ENCODE data around the gene ZC3H4.

The ZC3H4 gene

GRCh38 chr19:47022541-47023447 is 90.8 kb downstream of the ZC3H4 start:
- H3K27me3 ChIP-seq (ENCODE audit: control insufficient read depth, insufficient read depth, low read length) = peaks cover 57% of the 10 kb centered on the region
- H3K36me3 ChIP-seq (ENCODE audit: insufficient read depth, low read length) = no peaks in the 10 kb centered on the region
- peaks cover 16% of the 10 kb centered on the region for H3K4me1 ChIP-seq (ENCODE audit: control insufficient read depth, insufficient read depth, low read length)

GRCh38 chr19:47022140-47022536 is 91.4 kb downstream of the ZC3H4 start:
- Histone ChIP-seq H3K27me3 (ENCODE audit: control insufficient read depth, insufficient read depth, low read length) (peaks cover 53% of the 10 kb centered on the region), H3K36me3 (ENCODE audit: insufficient read depth, low read length) (no peaks in the 10 kb centered on the region), H3K4me2 (ENCODE audit: low read length) (no peak overlapping the region), H3K4me1 (ENCODE audit: control insufficient read depth, insufficient read depth, low read length) (peaks cover 16% of the 10 kb centered on the region), H3K9ac (ENCODE audit: low read depth, low read length) (no peak overlapping the region), H3K9me3 (replicated peaks; ENCODE audit: low read length) (no peaks in the 10 kb centered on the region), H3K4me3 (ENCODE audit: low read length) (no peak overlapping the region)

More at GRCh38 chr19:47022541-47023447, 90.8 kb downstream of the ZC3H4 start:
- Histone ChIP-seq H3K4me2 (ENCODE audit: low read length) (no peak overlapping the region), H3K9ac (ENCODE audit: low read depth, low read length) (no peak overlapping the region), H3K4me3 (ENCODE audit: low read length) (no peak overlapping the region), H3K9me3 (replicated peaks; ENCODE audit: low read length) (no peaks in the 10 kb centered on the region)

- H3K9ac ChIP-seq (ENCODE audit: low read depth, low read length) = no peak overlapping the region
- H3K4me1 ChIP-seq (ENCODE audit: control insufficient read depth, insufficient read depth, low read length) = peaks cover 16% of the 10 kb centered on the region
- no peaks in the 10 kb centered on the region for H3K36me3 ChIP-seq (ENCODE audit: insufficient read depth, low read length)
- H3K27me3 ChIP-seq (ENCODE audit: control insufficient read depth, insufficient read depth, low read length) = peaks cover 48% of the 10 kb centered on the region
- no peaks in the 10 kb centered on the region for H3K9me3 ChIP-seq (replicated peaks; ENCODE audit: low read length)
- peak overlapping the region; percentile 60 for H3K4me3 ChIP-seq (ENCODE audit: low read length)
- peak overlapping the region; percentile 86 for H3K4me2 ChIP-seq (ENCODE audit: low read length)
Measured at GRCh38 chr19:47021536-47022139, 91.9 kb downstream of the ZC3H4 start.

- peaks cover 48% of the 10 kb centered on the region for H3K27me3 ChIP-seq (ENCODE audit: control insufficient read depth, insufficient read depth, low read length)
Measured at GRCh38 chr19:47020992-47021496, 92.5 kb downstream of the ZC3H4 start.

GRCh38 chr19:47020132-47020805 is 93.3 kb downstream of the ZC3H4 start:
- no peaks in the 10 kb centered on the region for H3K9me3 ChIP-seq (replicated peaks; ENCODE audit: low read length)
- peak overlapping the region; percentile 60 for H3K4me3 ChIP-seq (ENCODE audit: low read length)
- H3K27me3 ChIP-seq (ENCODE audit: control insufficient read depth, insufficient read depth, low read length) = peaks cover 48% of the 10 kb centered on the region
- H3K4me2 ChIP-seq (ENCODE audit: low read length) = peak overlapping the region; percentile 86
- H3K9ac ChIP-seq (ENCODE audit: low read depth, low read length) = no peak overlapping the region
- H3K4me1 ChIP-seq (ENCODE audit: control insufficient read depth, insufficient read depth, low read length) = peaks cover 16% of the 10 kb centered on the region
- H3K36me3 ChIP-seq (ENCODE audit: insufficient read depth, low read length) = no peaks in the 10 kb centered on the region

More at GRCh38 chr19:47020992-47021496, 92.5 kb downstream of the ZC3H4 start:
- H3K4me3 ChIP-seq (ENCODE audit: low read length) = peak overlapping the region; percentile 60
- H3K9ac ChIP-seq (ENCODE audit: low read depth, low read length) = no peak overlapping the region
- peaks cover 16% of the 10 kb centered on the region for H3K4me1 ChIP-seq (ENCODE audit: control insufficient read depth, insufficient read depth, low read length)
- H3K36me3 ChIP-seq (ENCODE audit: insufficient read depth, low read length) = no peaks in the 10 kb centered on the region
- peak overlapping the region; percentile 86 for H3K4me2 ChIP-seq (ENCODE audit: low read length)
- no peaks in the 10 kb centered on the region for H3K9me3 ChIP-seq (replicated peaks; ENCODE audit: low read length)

- Histone ChIP-seq H3K36me3 (ENCODE audit: insufficient read depth, low read length) (no peaks in the 10 kb centered on the region), H3K9ac (ENCODE audit: low read depth, low read length) (no peak within 1 kb of the TSS), H3K27me3 (ENCODE audit: control insufficient read depth, insufficient read depth, low read length) (peaks cover 47% of the 10 kb centered on the region), H3K4me1 (ENCODE audit: control insufficient read depth, insufficient read depth, low read length) (peaks cover 16% of the 10 kb centered on the region), H3K4me3 (ENCODE audit: low read length) (peak within 1 kb of the TSS; percentile 60), H3K4me2 (ENCODE audit: low read length) (peak within 1 kb of the TSS; percentile 86), H3K9me3 (replicated peaks; ENCODE audit: low read length) (no peaks in the 10 kb centered on the region)
Measured at GRCh38 chr19:47019431-47020041, 94.0 kb downstream of the ZC3H4 start, which contains the start of gene NPAS1. TSS of gene NPAS1 (plus strand) at chr19:47019837. CDS start at chr19:47021048, 1,211 bp downstream.

GRCh38 chr19:47018923-47019322 is 94.7 kb downstream of the ZC3H4 start:
- Histone ChIP-seq H3K4me3 (ENCODE audit: low read length) (no peak overlapping the region), H3K27me3 (ENCODE audit: control insufficient read depth, insufficient read depth, low read length) (peaks cover 41% of the 10 kb centered on the region), H3K36me3 (ENCODE audit: insufficient read depth, low read length) (no peaks in the 10 kb centered on the region), H3K9ac (ENCODE audit: low read depth, low read length) (no peak overlapping the region), H3K9me3 (replicated peaks; ENCODE audit: low read length) (no peaks in the 10 kb centered on the region), H3K4me2 (ENCODE audit: low read length) (peak overlapping the region; percentile 86), H3K4me1 (ENCODE audit: control insufficient read depth, insufficient read depth, low read length) (peaks cover 16% of the 10 kb centered on the region)
